CD8-positive, alpha-beta memory T cell (primary cell): ENCODE data around the gene EIF2S1. TPM values are rescaled to one million over a fixed set of nuclear protein-coding genes. Genes with fewer than 3 reads are reported as not detected.

Experiments
- CTCF ChIA-PET: fragments of 350-600 bp; sonication (Branson Sonifier 250); formaldehyde crosslinking; loops from one replicate; lab custom pipeline; 2021; ENCODE audit warnings: antibody characterized with exemption; lab: Charles Lee
- POLR2A ChIA-PET: fragments of 350-600 bp; sonication (Branson Sonifier 250); formaldehyde crosslinking; loops from one replicate; lab custom pipeline; 2021; ENCODE audit warnings: antibody characterized with exemption; lab: Charles Lee
- DNase-seq, 5 donors: peaks; one replicate each; pipeline versions ENCODE4 v3.0.0 to v3.0.0-alpha.2; 2020 to 2022; ENCODE audit warnings: mixed read lengths in 1 of 5
- H3K27ac ChIP-seq: one replicate; pipeline ENCODE4 v1.7.0; 2013; ENCODE audit warnings: low read depth, mild to moderate bottlenecking, low read length, moderate library complexity
- H3K27me3 ChIP-seq: 2 replicates; pipeline ENCODE4 v1.7.0; 2013; ENCODE audit warnings: low read length, mild to moderate bottlenecking; ENCODE audit not compliant: insufficient read depth, poor library complexity, severe bottlenecking
- H3K36me3 ChIP-seq: 2 replicates; pipeline ENCODE4 v1.7.0; 2013; ENCODE audit warnings: mild to moderate bottlenecking, low read length, moderate library complexity; ENCODE audit not compliant: insufficient read depth
- H3K4me1 ChIP-seq: 2 replicates; pipeline ENCODE4 v1.7.0; 2013; ENCODE audit warnings: mild to moderate bottlenecking, low read length, moderate library complexity; ENCODE audit not compliant: insufficient read depth
- H3K4me3 ChIP-seq: 2 replicates; pipeline ENCODE4 v1.7.0; 2013; ENCODE audit warnings: mild to moderate bottlenecking, low read length
- H3K9me3 ChIP-seq: 2 replicates; pipeline ENCODE4 v1.7.0; 2013; ENCODE audit warnings: mild to moderate bottlenecking, low read length
- H3K27ac Mint-ChIP-seq, 8 donors: one replicate each; pipeline ENCODE4 v1.8.0; 2020 to 2021; ENCODE audit warnings: mixed read lengths in 8 of 8, mild to moderate bottlenecking in 6 of 8, inconsistent platforms in 3 of 8, moderate library complexity in 3 of 8
- H3K27me3 Mint-ChIP-seq, 2 donors: one replicate each; pipeline ENCODE4 v1.8.0; 2020 to 2021; ENCODE audit warnings: mixed read lengths in 2 of 2, mild to moderate bottlenecking in 1 of 2, moderate library complexity in 1 of 2
- H3K36me3 Mint-ChIP-seq, 3 donors: one replicate each; pipeline ENCODE4 v1.8.0; 2020 to 2021; ENCODE audit warnings: mixed read lengths in 3 of 3, inconsistent platforms in 1 of 3, mild to moderate bottlenecking in 1 of 3
- H3K4me1 Mint-ChIP-seq, 3 donors: one replicate each; pipeline ENCODE4 v1.8.0; 2020 to 2021; ENCODE audit warnings: mixed read lengths in 3 of 3, inconsistent platforms in 1 of 3, mild to moderate bottlenecking in 1 of 3
- H3K4me3 Mint-ChIP-seq, 7 donors: one replicate each; pipeline ENCODE4 v1.8.0; 2020 to 2021; ENCODE audit warnings: mixed read lengths in 7 of 7, mild to moderate bottlenecking in 6 of 7, moderate library complexity in 4 of 7, inconsistent platforms in 2 of 7
- H3K9me3 Mint-ChIP-seq, 5 donors: one replicate each; pipeline ENCODE4 v1.8.0; 2020 to 2022; ENCODE audit warnings: mixed read lengths in 5 of 5, mild to moderate bottlenecking in 3 of 5, moderate library complexity in 2 of 5, inconsistent platforms in 1 of 5
- polyA plus RNA-seq: library from polyadenylated mRNA; unstranded; fragments of 300-500 nt; fragmentation: Illumina TruSeq; gene quantifications from one replicate; pipeline ENCODE4 v1.2.3, GENCODE V29; 2021
- total RNA-seq, 2 experiments: library from RNA; stranded (reverse); gene quantifications; one replicate each; pipeline ENCODE4 v1.2.3, GENCODE V29; 2021

The EIF2S1 gene
- total and polyA plus RNA-seq, 3 experiments from 2014 or later, result 145 to 338 (median 329) TPM

DNA sequence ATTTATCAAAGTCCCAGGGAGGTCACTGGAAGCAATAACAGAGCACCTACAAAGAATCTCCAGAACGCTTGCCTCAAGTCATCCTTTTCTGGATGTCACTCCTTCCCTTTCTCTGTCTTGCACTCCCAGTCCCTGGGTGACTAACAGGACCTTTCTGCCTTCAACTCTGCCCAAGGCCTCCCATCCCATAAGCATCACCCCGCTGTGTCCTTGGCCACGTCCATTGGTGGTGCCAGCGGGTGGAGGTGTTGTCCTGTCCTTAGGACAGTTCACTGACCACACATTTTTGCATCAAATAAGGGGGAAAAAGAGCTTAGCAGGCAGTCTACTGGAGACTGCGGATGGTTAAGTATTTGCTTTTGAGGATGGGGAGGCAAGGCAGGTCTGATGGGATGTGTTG, 75.5 kb downstream of the EIF2S1 start:
- H3K9me3 Mint-ChIP-seq, result no peaks in the 10 kb centered on the region
- Histone ChIP-seq H3K27ac (no peak overlapping the region), H3K4me3 (no peak overlapping the region), H3K9me3 (no peaks in the 10 kb centered on the region), H3K36me3 (no peaks in the 10 kb centered on the region), H3K27me3 (no peaks in the 10 kb centered on the region), H3K4me1 (no peaks in the 10 kb centered on the region)
- no peak overlapping the region for H3K4me3 Mint-ChIP-seq
- POLR2A ChIA-PET, result no interaction called here
- peaks cover 5 to 18% of the 10 kb centered on the region in 2 donors for H3K27me3 Mint-ChIP-seq
- H3K36me3 Mint-ChIP-seq, result no peaks in the 10 kb centered on the region
- H3K4me1 Mint-ChIP-seq, result no peaks in the 10 kb centered on the region
- H3K27ac Mint-ChIP-seq, result no peak overlapping the region
- CTCF ChIA-PET, result interaction anchor here (1.0 to 6.8 kb wide), 3 partner anchors 7 to 269 kb away, joined by 3 to 44 read pairs (median 4); no protein-coding TSS in a partner anchor
- DNase-seq, result no peak

Other genes starting within 250 kb of the EIF2S1 start
- not detected for gene GARIN2, start 170.9 kb upstream of the EIF2S1 start, total RNA-seq
- not detected for gene GARIN2, start 170.9 kb upstream of the EIF2S1 start, polyA plus RNA-seq
- gene PALS1, start 118.9 kb upstream of the EIF2S1 start, total RNA-seq, result 1 to 10 TPM; 5.6 to 6.7 TPM
- gene PALS1, start 118.9 kb upstream of the EIF2S1 start, polyA plus RNA-seq, result 1.8 TPM
- gene ATP6V1D, start 524 bp upstream of the EIF2S1 start, total RNA-seq, result 10 to 100 TPM; 34.4 to 35.4 TPM
- gene ATP6V1D, start 524 bp upstream of the EIF2S1 start, polyA plus RNA-seq, result 49.9 TPM
- gene PLEK2, start 51.8 kb downstream of the EIF2S1 start, total RNA-seq, result 1 to 10 TPM in 1 of 2 experiments, under 1 TPM in 1; 0.81 to 1.2 TPM
- gene PLEK2, start 51.8 kb downstream of the EIF2S1 start, polyA plus RNA-seq, result 0.58 TPM
- 1 to 10 TPM; 3.2 to 4.4 TPM for gene TMEM229B, start 128.4 kb downstream of the EIF2S1 start, total RNA-seq
- gene TMEM229B, start 128.4 kb downstream of the EIF2S1 start, polyA plus RNA-seq, result 34.4 TPM
- under 1 TPM; 0.77 to 0.86 TPM for gene PLEKHH1, start 173.0 kb downstream of the EIF2S1 start, total RNA-seq
- not detected for gene PLEKHH1, start 173.0 kb downstream of the EIF2S1 start, polyA plus RNA-seq
- gene PIGH, start 239.9 kb downstream of the EIF2S1 start, total RNA-seq, result 10 to 100 TPM; 24.2 to 26.1 TPM
- gene PIGH, start 239.9 kb downstream of the EIF2S1 start, polyA plus RNA-seq, result 39.3 TPM